Measurements from ENCODE around the gene DLX5.

GRCh38 chr7:97020996-97021746 is 3.5 kb downstream of the DLX5 start:
- TF ChIP-seq CTCF (IDR thresholded peaks at IDR 0.05): no peak
- no peak for TF ChIP-seq POLR2A (IDR thresholded peaks at IDR 0.05)
- TF ChIP-seq EP300 (IDR thresholded peaks at IDR 0.05): no peak
